Measurements from ENCODE around the gene CCDC88C. TPM values are rescaled to one million over a fixed set of nuclear protein-coding genes. Genes with fewer than 3 reads are reported as not detected.

CCDC88C gene
- total RNA-seq, 1 experiment from 2014 or later: 19.7 TPM

DNA sequence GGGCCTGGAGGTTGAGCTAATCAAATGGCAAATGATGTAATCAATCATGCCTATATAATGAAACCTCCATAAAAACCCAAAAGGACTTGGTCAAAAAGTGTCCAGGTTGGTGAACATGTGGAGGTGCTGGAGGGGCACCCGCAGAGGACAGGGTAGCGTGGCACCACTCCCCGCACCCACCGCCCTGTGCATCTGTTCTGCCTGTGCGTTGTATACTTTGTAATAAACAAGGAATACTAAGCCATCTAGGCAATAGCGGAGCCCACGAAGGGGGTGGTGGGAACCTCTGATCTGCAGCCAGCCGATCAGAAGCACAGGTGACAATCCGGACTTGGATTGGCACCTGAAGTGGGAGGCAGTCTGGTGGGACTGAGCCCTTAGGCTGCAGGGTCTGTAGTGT lies 97.4 kb downstream of the CCDC88C start:
- DNase-seq (no peak), ATAC-seq (no peak)
- TF ChIP-seq EZH2 (IDR thresholded peaks at IDR 0.05; ENCODE audit: low read length, unreplicated experiment): no peak
- TF ChIP-seq EZH2phosphoT487 (IDR thresholded peaks at IDR 0.05; ENCODE audit: borderline replicate concordance, low read length): no peak
- TF ChIP-seq CTCF (conservative IDR thresholded peaks at IDR 0.05; ENCODE audit: low read depth, low read length): no peak
- Histone ChIP-seq H2AFZ (ENCODE audit: low read length) (no peak overlapping the region), H3F3A (ENCODE audit: low read length, unreplicated experiment) (no peaks in the 10 kb centered on the region), H3K9me2 (replicated peaks; ENCODE audit: low read length) (no peaks in the 10 kb centered on the region), H3K9me3 (ENCODE audit: low read length) (no peaks in the 10 kb centered on the region), H3K4me3 (ENCODE audit: low read length) (no peak overlapping the region), H3K4me2 (ENCODE audit: low read length) (no peak overlapping the region), H3K79me2 (ENCODE audit: low read length) (no peaks in the 10 kb centered on the region), H3K36me3 (ENCODE audit: low read depth, low read length) (peaks cover 5% of the 10 kb centered on the region; the same call in 1 of the 2 replicates), H3K9ac (ENCODE audit: low read length) (no peak overlapping the region), H3K4me1 (ENCODE audit: insufficient read depth, low read length) (no peaks in the 10 kb centered on the region; the same call in 1 of the 2 replicates), H4K20me1 (ENCODE audit: low read length) (no peaks in the 10 kb centered on the region), H3K27me3 (ENCODE audit: low read length) (no peaks in the 10 kb centered on the region), H3K27ac (ENCODE audit: low read length) (no peak overlapping the region)
- ChIA-PET POLR2A (ENCODE audit: unreplicated experiment) (interaction anchor here (0.7 kb wide), 1 partner anchor 52 kb away, joined by 15 read pairs; no protein-coding TSS in a partner anchor), CTCF (interaction anchor here (0.7 kb wide), 1 partner anchor 97 kb away, joined by 11 read pairs; the partner anchor contains the start of gene CCDC88C)
- no TSS peak for BruUV-seq (replicated peaks)
- intact Hi-C loops (cut with micrococcal nuclease): no loop called here

GRCh38 chr14:91318911-91319310 lies 98.7 kb downstream of the CCDC88C start:
- Histone ChIP-seq H3K27me3 (ENCODE audit: low read length) (no peaks in the 10 kb centered on the region), H2AFZ (ENCODE audit: low read length) (no peak overlapping the region), H3K27ac (ENCODE audit: low read length) (no peak overlapping the region), H3F3A (ENCODE audit: low read length, unreplicated experiment) (no peaks in the 10 kb centered on the region), H3K36me3 (ENCODE audit: low read depth, low read length) (peaks cover 5% of the 10 kb centered on the region; the same call in 1 of the 2 replicates), H4K20me1 (ENCODE audit: low read length) (no peaks in the 10 kb centered on the region), H3K9ac (ENCODE audit: low read length) (no peak overlapping the region), H3K4me2 (ENCODE audit: low read length) (no peak overlapping the region), H3K4me3 (ENCODE audit: low read length) (no peak overlapping the region), H3K9me3 (ENCODE audit: low read length) (no peaks in the 10 kb centered on the region), H3K9me2 (replicated peaks; ENCODE audit: low read length) (no peaks in the 10 kb centered on the region), H3K79me2 (ENCODE audit: low read length) (no peaks in the 10 kb centered on the region), H3K4me1 (ENCODE audit: insufficient read depth, low read length) (no peaks in the 10 kb centered on the region; the same call in 1 of the 2 replicates)
- POLR2A ChIA-PET (ENCODE audit: unreplicated experiment): no interaction called here
- intact Hi-C loops (cut with micrococcal nuclease): no loop called here
- TF ChIP-seq EZH2phosphoT487 (IDR thresholded peaks at IDR 0.05; ENCODE audit: borderline replicate concordance, low read length) (no peak), EZH2 (IDR thresholded peaks at IDR 0.05; ENCODE audit: low read length, unreplicated experiment) (no peak), CTCF (conservative IDR thresholded peaks at IDR 0.05; ENCODE audit: low read depth, low read length) (no peak)
- no peak for ATAC-seq
- no TSS peak for BruUV-seq (replicated peaks)
- CTCF ChIA-PET: no interaction called here
- DNase-seq: no peak

Data from PC-3 (cell line).